Endothelial cell of umbilical vein (primary cell): ENCODE results near the gene RIC8B.

ENCODE experiments used
- CTCF ChIP-seq, 2 donors: IDR thresholded peaks; 1 replicate in 1 of 2; 2 replicates in 1 of 2; pipeline ENCODE4 v1.5.1; 2011; ENCODE audit warnings: low read length in 2 of 2, mild to moderate bottlenecking in 2 of 2, moderate library complexity in 2 of 2, control low read depth in 1 of 2, inconsistent platforms in 1 of 2, low read depth in 1 of 2; ENCODE audit not compliant: insufficient read depth in 1 of 2; ENCODE audit errors: extremely low read depth in 1 of 2
- EZH2 ChIP-seq: IDR thresholded peaks from 2 replicates; pipeline ENCODE4 v1.6.1; 2012; ENCODE audit warnings: borderline replicate concordance, low read depth, mild to moderate bottlenecking, moderate library complexity, low read length, inconsistent platforms; ENCODE audit not compliant: severe bottlenecking
- POLR2A ChIP-seq: IDR thresholded peaks from 2 replicates; pipeline ENCODE4 v1.6.1; 2012; ENCODE audit warnings: low read depth, mild to moderate bottlenecking, control low read depth, low read length

GRCh38 chr12:106841510-106842302 is 67.2 kb downstream of the RIC8B start:
- TF ChIP-seq CTCF (IDR thresholded peaks at IDR 0.05; ENCODE audit: extremely low read depth in 1 of 2, insufficient read depth in 1 of 2, low read depth in 1 of 2, low read length in 2 of 2) (peak; percentile 28 to 43), EZH2 (no peak), POLR2A (no peak)
